Dermis blood vessel endothelial cell (primary cell): ENCODE results near the gene TSHZ3. TPM values are rescaled to one million over a fixed set of nuclear protein-coding genes. Genes with fewer than 3 reads are reported as not detected.

Experiments
- DNase-seq: peaks from one replicate; pipeline ENCODE4 v3.0.0; 2010
- total RNA-seq: library from RNA; depleted of rRNA; stranded (reverse); fragments of >200 nt; gene quantifications from 2 replicates; pipeline ENCODE4 v1.2.3, GENCODE V29; 2014

The TSHZ3 gene
- total RNA-seq, 1 donor from 2014 or later, result 3.2 TPM

DNA sequence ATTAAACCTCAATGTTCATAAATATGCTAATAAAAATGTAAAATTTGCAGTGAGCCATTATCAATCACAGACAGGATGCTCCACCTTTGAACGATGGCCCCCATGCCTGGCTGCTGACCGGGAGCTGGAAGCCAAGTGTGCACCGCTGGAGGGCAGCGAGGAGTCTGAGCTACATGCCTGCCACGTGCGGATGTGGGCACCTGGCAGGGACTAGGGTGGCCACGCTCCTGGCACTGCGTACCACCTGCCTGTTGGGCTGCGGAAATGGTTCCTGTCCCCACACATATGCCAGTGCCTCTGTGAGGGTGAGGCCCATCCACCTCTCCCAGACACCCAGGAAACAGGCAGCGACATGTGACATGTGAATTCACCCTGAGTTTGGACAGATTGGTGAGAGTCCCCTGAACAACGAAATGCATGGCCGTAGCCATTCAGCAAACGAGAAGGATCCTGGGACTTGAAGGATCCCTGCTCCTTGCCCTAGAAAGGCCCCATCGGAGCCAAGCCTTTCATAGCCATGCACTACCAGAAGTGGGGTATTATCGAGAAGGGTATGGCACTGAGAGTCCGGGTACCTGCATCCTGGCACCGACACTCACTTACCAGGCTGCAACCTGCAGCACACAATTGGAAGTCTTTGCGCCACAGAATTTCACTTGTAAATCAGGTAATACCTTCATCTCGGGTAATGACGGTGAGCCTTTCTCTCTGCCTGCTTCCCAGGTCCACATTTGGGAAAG, 35.8 kb downstream of the TSHZ3 start:
- no peak for DNase-seq

DNA sequence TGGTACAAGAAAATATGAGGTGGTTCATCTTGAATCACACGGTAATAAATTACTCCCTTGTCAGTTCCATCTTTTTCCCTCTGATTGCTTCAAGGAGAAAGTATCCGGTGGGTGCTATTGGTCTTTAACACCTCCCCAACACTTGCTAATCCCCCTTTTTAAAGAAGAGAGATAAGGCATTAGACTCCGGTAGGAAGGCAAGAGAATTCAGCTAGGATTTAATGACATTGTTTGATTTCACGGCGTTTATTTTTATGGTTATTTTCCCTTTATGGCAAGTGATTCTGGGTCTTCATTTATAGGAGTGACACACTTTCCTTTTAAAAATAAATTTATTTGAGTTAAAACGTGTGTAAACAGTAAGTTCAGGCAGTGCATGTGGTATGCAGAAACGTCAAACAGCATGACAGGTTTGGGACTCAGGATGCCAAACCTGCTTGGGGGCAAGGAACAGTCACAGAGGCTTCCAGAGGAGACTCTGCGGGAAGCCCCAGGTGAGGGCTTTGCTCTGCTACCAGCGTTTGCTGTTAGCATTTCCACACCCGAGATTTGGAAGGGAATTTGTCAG, 36.5 kb downstream of the TSHZ3 start:
- DNase-seq, result no peak

DNA sequence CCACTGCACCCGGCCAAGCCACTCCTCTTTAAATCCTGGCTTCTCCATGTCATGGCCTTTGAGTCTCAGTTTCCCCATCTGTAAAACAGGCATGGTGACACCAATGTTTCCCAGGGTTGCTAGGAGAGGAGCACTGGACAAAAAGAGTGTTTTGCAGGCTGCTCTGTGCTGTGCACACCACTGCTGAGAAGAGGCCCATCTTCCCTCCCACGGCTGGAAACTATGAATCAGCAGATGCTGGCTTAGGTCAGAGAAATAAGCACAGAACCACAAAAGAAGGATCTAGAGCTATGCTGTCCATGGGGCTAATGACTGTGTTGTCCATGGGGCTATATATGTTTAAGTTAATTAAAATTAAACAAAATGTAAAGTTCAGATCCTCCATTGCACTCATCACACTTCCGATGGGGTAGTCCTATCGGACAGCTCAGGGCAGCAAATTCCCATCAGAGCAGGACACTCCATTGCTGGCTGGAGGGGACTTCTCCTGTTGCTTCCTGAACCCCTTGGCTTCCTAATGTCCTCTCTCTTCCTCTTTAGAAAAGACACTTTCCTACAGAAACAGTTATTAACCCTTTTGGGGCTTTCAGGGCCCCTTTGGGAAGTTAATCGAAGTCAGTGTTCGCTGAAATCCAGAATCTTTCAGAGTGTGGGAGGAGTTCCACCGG, 37.1 kb downstream of the TSHZ3 start:
- DNase-seq, result no peak

DNA sequence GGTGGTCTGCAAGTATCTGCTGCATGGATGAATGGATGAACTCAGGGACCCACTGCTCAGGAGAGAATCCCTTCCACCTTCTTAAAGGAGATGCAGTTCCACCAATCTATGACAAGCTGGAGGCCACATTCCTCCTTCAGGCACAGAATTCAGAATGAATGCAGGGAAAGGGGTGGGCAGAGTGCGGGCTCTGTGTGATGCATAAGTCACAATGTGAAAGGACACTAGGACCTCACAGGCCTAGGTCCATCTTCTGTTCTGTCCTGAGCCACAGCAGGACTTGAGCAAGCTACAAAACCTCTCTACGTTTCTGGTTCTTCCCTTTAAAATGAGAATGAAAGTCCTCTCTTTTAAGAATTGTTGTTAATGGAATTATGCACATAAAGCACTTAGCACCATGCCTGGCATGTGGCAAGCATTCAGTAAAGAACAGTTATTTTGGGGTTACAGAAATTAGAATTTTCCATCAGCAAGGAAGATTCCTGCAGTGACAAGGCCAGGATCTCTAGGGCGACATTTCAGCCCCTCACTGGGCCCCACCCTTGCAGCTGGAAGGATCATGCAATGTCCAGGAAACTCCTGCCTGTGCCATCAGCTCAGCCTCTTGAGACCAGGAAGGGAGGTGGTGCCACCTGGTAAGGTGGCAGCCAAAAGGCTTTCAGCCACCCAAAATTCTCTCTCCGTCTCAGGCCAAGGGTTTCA, 38.7 kb downstream of the TSHZ3 start:
- DNase-seq, result no peak

DNA sequence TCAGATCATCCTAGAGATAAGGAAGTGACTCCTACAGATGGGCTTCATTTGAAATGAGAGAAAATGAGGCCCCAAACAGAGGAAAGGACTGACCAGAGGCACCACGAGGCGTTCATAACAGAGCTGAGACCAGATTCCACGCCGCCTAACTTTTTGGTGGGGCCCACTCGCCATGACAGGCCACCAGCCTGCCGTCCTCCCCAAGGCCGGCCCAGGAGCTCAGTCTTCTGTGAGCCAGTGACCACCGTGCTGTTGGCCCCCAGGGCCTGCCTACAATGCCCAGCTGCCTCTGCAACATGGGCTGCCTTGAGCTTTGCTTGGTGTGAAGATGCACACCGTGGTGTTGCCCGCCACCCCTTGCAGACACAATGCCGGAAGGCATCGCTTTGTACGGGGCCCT, 40.5 kb downstream of the TSHZ3 start:
- DNase-seq, result no peak

DNA sequence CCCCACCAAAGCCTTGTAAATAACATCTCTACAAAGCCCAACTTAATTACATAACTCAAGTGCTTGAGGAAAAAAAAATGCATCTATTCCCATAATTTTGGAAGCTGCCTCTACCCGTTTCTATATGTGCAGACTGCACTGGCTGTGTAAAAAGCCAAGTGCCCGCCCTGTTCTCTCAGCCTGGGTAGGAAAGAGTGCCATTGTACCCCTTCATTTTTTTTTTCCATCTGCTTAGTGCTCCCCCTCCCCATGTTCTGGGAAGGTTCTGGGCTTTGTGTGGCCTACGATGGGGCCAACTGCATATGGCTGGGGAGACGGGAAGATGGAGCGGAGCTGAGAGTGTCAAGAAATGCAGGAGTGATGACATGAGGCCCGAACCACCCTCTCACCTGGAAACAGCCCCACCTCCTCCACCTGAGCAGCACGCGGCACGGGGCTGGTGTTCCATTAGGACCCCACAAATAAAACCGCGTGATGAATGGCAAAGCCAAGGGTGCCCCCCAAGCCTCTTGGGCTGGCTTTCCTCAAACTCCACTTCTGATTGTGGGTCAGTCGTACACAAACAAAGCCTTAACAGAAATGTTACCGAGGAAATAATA, 42.1 kb downstream of the TSHZ3 start:
- DNase-seq, result no peak

DNA sequence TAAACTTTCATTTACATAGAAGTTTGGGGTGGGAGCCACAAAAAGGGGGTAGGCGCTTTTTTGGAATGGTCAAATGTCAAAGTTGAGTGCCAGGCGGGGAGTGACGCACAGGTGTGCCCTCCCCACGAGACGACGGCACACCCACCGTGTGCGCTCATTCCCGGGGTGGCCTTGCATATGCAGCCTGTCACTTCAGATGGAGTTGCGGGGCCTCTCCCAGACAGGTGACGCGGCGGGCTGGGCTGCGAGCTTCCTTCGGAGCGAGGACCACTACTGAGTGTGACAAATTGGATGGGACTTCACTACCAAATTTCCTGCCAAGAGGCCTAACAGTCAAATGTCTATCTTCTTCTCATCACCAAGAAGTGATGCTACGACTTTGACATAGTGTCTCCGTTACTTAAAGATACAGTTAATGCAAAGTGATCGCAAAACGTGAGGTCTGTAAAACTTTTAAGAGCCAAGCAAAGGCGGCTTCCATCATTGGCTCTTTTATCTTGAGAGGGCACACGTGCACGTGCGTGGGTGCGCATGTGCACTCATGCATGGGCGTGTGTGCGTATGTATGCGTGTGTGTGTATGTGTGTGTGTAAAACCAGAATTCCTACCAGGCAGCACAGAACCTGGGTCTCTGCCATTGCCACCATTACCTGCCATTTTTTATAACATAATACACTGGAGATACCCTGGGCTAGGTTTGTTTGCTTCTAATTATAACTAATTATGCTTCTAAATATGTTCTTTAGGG, 43.1 kb downstream of the TSHZ3 start:
- DNase-seq, result no peak

DNA sequence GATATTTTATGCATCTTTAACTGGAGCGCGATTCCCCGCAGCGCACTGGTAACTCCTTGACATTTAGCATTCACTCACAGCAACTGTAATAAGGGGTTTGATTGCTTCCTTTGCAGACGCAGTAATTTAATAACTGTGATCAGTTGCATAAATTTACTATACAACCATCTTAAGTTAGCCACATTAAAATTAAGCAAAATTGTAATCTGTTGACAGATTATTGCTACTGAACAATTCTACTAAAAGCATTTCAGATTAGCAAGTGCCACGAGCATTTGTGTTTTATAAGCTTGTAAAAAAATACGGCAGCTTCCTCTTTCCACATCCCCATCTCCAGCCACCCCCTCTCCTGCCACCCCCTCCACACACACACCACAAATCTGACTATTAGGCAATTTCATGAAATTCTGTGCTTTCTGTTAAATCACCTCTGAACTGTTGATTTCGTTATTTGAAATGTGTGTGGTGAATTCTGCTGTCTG, 44.4 kb downstream of the TSHZ3 start:
- no peak for DNase-seq

DNA sequence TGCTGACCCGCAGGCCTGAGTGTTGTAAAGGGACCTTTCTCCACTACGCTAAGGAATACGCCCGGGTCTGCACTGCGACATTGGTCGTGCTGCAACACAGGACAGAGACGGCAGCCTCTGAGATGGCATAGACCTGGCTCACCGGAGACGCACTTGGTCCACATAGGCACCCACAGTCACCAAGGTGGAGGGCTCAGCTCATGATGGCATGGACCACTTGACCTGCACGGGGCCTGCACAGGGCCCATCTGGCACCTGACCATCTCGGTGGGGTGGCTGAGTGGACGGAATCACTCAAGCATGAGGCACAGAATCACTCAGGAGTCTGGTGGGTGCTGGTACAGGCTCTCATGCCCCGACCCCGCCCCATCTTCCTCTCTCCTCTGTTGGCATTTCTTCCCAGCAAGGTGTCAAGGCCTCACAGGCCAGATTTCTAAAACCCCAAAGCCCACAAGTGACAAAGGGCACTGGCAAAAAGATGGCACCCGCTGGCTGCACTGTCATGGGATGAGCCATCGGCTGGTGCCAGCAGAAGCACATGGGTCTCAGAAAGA, 45.9 kb downstream of the TSHZ3 start:
- DNase-seq, result no peak

DNA sequence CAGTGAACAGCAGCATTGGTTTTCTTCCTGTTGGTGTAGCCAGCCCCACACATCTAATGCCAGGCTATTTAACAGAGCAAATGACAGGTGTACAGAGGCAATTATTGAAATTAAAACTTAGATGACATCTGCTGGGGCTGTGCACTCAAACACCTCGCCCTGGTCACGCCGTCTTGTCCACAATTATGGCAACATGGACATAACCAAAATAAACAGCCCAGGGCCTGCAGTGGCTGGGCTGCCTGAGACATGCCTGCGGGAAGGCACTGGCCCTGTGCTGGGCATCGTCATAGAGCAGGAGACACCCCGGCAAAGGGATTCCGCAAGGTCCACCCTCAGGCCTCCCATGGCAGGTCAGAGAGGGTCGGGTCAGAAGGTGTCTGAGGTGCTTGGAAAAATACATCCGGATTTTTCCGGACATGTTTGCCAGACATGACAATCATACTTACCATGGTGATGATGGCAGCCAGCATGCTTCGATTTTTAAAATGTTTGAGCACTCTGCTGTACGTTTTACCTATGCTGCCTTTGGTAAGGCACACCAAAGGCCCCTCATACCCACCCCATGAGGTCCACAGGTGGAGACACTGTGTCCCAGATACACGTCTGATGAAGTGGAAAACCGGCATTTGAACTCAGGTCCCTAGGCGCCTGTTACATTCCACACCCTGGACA, 47.8 kb downstream of the TSHZ3 start:
- DNase-seq, result no peak

DNA sequence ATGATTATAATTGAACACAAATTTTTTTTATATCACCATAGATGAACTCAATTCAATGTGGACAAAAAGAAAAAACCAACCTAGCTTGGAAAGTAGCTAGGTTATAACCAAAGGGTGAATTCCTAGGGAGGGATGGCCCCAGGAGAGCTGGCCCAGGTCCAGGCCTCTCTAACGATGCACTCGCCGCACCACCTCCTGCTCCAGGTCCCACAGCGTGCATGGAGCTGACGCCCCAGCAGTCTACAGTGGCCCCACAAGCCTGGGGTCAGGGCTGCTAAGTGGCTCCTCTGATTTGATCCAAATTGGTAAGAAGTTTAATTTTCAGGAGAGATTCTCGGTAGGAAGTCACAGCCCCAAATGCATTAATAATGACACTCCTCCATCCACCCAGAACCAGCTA, 48.8 kb downstream of the TSHZ3 start:
- DNase-seq, result no peak

DNA sequence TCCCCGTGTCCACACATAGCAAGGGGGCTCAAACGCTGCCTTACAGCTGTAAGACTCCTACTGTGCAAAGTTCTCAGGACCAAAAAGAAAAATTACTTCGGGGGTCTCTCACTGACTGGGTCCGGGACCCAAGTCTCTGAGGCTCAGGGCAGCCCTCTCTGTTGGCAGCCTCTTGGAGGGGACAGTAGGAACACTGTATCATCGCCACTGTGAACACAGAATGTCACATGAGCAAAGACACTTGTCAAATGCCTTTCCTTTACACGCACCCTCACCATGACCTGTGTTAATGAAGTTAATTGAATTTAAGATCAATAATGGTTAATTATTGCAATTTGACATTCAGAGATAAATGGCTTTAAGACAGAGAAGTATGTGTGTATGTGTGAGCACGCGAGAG, 49.6 kb downstream of the TSHZ3 start:
- DNase-seq, result no peak

DNA sequence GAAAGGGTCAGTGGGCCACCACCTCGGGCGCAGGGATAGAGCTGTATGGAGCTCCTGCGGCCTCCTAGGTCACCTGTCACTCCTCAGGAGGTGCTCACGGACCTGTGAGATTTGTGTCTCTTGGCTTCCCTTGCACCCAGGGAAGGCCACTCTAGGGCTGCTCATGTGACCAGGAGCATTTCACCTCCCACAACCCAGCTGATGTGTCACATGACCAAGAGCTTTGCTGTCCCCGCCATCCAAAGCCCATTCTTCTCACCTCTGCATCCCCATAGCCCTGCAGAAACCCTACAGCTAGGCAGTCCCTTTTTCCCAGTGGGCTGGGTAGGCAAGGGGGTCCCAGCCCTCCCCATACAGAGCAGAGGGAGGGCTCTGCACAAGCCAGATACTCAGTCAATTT, 51.2 kb downstream of the TSHZ3 start:
- DNase-seq, result no peak

DNA sequence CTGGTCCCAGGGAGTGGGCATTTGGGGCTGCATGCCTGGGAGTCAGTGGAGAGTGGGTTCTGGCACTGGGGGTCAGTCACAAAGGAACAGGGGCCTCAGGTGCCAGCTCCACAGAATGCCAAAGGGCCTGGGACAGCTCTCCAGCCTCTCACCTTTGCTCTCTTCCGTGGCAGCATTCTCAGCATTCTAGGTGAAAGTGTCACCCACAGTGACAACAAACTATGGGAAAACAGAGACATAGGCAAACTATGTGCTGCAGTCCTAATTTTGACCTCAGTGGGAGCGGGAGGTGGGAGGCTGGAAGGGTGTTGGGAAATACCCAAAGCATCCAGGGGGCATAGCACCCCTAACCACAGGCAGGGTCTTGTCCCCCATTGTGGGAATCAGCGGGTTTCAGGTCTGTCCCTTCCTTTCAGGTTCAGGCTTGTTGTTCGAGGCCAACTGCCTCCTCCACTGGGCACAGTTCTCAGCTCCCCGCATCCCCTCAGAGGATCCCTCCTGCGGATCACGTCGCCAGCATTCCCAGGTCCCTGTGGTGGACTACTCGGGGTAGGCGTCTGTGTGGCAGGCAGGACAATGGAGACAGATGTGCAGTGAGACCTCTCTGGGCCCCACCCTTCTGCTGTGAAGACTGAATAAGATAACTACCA, 52.4 kb downstream of the TSHZ3 start:
- DNase-seq, result no peak

DNA sequence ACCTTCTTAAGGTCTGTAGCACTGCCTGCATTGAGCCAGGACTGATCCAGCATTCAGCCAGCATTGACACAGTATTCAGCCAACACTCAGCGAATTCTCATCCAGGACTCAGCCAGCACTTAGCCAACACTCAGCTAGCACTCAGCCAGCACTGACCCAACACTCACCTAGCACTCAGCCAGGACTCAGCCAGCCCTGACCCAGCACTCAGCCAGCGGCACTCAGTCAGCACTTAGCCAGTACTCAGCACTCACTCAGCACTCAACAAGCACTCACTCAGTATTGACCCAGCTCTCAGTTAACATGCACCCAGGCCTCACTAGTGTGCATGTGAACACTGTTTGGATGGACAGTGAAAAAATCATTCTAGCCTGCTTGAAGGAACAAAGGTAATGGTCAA, 55.0 kb downstream of the TSHZ3 start:
- DNase-seq, result no peak

DNA sequence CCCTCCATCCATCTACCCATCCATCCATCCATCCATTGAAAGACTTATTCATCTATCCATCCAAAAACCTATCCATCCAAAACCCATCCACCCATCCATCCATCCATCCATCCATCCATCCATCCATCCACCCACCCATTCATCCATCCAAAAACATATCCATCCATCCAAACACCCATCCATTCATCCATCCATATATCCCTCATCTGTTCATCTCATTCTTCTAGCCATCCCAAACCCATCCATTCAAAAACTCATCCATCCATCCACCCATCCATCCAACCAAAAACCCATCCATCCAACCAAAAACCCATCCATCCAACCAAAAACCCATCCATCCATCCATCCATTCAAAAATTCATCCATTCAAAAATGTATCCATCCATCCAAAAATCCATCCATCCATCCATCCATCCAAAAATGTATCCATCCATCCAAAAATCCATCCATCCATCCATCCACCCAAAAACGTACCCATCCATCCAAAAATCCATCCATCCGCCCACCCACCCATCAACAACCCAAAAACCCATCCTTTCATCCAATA, 56.5 kb downstream of the TSHZ3 start:
- no peak for DNase-seq

DNA sequence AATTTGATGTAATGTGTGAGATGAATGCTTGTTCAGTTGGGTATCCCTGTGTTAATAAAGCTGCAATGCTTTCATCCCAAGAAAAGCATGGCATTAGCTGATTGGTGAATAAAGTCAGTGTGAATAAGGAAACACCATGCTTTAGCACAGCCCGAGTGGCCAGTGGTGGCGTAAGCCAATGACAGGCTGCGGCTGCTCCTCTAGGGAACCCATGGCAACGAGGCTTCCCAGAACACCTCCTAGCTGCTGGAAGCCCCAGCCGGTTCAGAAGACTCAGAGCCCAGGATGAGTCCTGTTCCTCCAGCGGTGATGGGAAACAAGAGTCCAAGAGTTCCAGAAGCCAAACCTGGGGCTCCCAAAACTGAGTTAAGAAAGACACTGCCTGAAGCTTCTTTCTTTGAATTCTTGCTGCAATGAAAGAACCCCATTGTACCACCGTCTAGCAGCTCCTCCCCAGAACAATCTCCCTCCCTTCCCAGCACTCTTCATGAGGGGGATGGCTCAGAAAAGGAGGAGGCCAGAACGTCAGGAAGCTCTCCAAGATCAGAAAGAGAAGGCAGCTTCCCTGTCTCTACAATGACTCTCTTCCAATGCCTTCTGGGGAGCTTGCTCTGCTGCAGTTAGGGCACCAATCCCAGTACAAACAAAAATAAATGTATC, 58.2 kb downstream of the TSHZ3 start:
- no peak for DNase-seq

DNA sequence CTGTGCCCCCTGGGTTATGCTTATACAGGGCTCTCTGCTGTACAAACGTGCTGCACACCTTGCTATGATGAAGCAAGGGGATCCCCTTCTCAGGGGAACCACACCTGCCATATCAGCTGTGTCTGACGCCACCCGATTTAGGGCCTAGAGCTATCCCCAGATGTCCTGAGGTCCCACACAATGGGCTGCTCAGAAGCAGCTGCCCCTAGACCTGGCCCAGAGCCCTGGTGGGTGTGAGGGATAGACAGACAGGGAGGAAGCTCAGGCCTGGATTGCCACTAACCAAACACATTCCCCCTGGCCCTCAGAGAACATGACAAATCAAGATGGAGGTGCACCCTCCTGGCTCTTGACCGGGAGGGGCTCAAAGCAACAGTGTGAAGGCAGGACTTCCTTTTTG, 59.3 kb downstream of the TSHZ3 start:
- DNase-seq, result no peak

DNA sequence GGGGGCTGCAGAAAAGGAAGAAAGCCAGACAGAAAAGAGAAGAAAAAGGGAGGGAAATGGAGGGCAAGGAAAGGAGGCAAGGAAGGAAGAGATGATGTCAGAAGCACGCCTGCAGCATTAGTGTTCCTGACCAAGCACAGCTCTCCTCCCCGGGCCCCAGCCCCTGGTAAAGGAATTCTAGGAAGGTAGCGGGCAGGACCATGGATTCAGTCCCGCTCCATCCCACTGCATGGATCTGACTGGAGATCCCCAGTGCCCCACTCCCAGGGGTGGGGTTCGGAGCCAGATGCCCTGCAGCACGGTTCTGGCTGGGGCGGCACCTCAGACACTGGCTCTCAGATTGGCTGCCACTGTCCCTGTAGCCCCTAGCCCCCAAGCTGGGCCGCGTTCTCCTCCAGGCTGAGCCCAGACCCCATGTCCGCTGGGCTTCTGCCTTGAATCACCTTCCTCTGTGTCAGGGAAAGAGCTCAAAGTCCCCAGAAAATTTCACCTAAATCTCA, 59.8 kb downstream of the TSHZ3 start:
- no peak for DNase-seq

DNA sequence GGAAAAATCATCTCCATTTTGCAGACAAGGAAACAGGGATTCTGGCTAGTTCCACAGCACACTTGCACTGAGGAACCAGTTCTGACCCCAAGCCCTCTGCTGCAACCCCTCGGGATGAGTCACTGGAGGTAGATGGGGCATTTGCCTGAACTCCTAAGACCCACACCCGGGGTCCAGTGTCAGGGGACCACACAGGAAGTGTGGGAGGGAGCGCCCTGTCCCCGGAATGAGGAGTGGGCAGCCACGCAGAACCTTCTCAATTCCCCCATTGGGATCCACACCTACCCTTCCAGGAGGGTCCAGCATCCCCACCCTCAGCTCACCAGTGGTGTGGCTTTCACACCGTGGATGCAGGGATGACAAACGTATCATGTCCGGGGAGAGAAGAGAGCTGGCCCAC, 62.7 kb downstream of the TSHZ3 start:
- DNase-seq, result no peak
